ENCODE measurements around the gene PEPD.

The PEPD gene

GRCh38 chr19:33465834-33466233 lies 55.8 kb downstream of the PEPD start:
- peaks cover 5% of the 10 kb centered on the region; the same call in 1 of the 2 replicates for H3K36me3 ChIP-seq (ENCODE audit: insufficient read depth, low read length)
- no peak overlapping the region for H3K9ac ChIP-seq (ENCODE audit: low read depth, low read length, poor library complexity, severe bottlenecking)
- no peak overlapping the region for H2AFZ ChIP-seq (ENCODE audit: low read length)
- H3F3A ChIP-seq (ENCODE audit: low read depth) = no peaks in the 10 kb centered on the region
- H4K20me1 ChIP-seq (ENCODE audit: insufficient read depth, low read length, poor library complexity, severe bottlenecking) = no peaks in the 10 kb centered on the region
- no peak for TF ChIP-seq EZH2phosphoT487 (IDR thresholded peaks at IDR 0.05; ENCODE audit: borderline replicate concordance)
- no peak for TF ChIP-seq CTCF (conservative IDR thresholded peaks at IDR 0.05; ENCODE audit: low read length)
- no peaks in the 10 kb centered on the region for H3K27me3 ChIP-seq (ENCODE audit: insufficient read depth, low read length, poor library complexity, severe bottlenecking)
- H3K4me2 ChIP-seq (ENCODE audit: low read depth, low read length, poor library complexity, severe bottlenecking) = no peak overlapping the region
- no peak overlapping the region for H3K4me3 ChIP-seq (ENCODE audit: low read length, poor library complexity, severe bottlenecking)
- H3K9me2 ChIP-seq (replicated peaks; ENCODE audit: low read depth, low read length) = no peaks in the 10 kb centered on the region
- no peaks in the 10 kb centered on the region for H3K9me3 ChIP-seq (ENCODE audit: insufficient read depth, low read depth, low read length)
- peaks cover 13% of the 10 kb centered on the region for H3K4me1 ChIP-seq (ENCODE audit: insufficient read depth, low read length, poor library complexity, severe bottlenecking)
- H3K79me2 ChIP-seq (ENCODE audit: insufficient read depth, low read length) = no peaks in the 10 kb centered on the region

GRCh38 chr19:33465371-33465770 lies 56.2 kb downstream of the PEPD start:
- Histone ChIP-seq H3K4me1 (ENCODE audit: insufficient read depth, low read length, poor library complexity, severe bottlenecking) (peaks cover 8% of the 10 kb centered on the region), H3F3A (ENCODE audit: low read depth) (no peaks in the 10 kb centered on the region), H2AFZ (ENCODE audit: low read length) (no peak overlapping the region), H3K4me3 (ENCODE audit: low read length, poor library complexity, severe bottlenecking) (no peak overlapping the region), H3K4me2 (ENCODE audit: low read depth, low read length, poor library complexity, severe bottlenecking) (no peak overlapping the region), H3K9ac (ENCODE audit: low read depth, low read length, poor library complexity, severe bottlenecking) (no peak overlapping the region), H3K9me2 (replicated peaks; ENCODE audit: low read depth, low read length) (no peaks in the 10 kb centered on the region), H3K79me2 (ENCODE audit: insufficient read depth, low read length) (no peaks in the 10 kb centered on the region), H3K9me3 (ENCODE audit: insufficient read depth, low read depth, low read length) (no peaks in the 10 kb centered on the region), H4K20me1 (ENCODE audit: insufficient read depth, low read length, poor library complexity, severe bottlenecking) (no peaks in the 10 kb centered on the region), H3K27me3 (ENCODE audit: insufficient read depth, low read length, poor library complexity, severe bottlenecking) (no peaks in the 10 kb centered on the region), H3K36me3 (ENCODE audit: insufficient read depth, low read length) (peaks cover 5% of the 10 kb centered on the region; the same call in 1 of the 2 replicates)
- TF ChIP-seq CTCF (conservative IDR thresholded peaks at IDR 0.05; ENCODE audit: low read length) (no peak), EZH2phosphoT487 (IDR thresholded peaks at IDR 0.05; ENCODE audit: borderline replicate concordance) (no peak)

- Histone ChIP-seq H4K20me1 (ENCODE audit: insufficient read depth, low read length, poor library complexity, severe bottlenecking) (no peaks in the 10 kb centered on the region), H3K79me2 (ENCODE audit: insufficient read depth, low read length) (no peaks in the 10 kb centered on the region), H3K36me3 (ENCODE audit: insufficient read depth, low read length) (peaks cover 5% of the 10 kb centered on the region; the same call in 1 of the 2 replicates), H3K9me2 (replicated peaks; ENCODE audit: low read depth, low read length) (no peaks in the 10 kb centered on the region), H3K9me3 (ENCODE audit: insufficient read depth, low read depth, low read length) (no peaks in the 10 kb centered on the region), H2AFZ (ENCODE audit: low read length) (no peak overlapping the region), H3F3A (ENCODE audit: low read depth) (no peaks in the 10 kb centered on the region), H3K9ac (ENCODE audit: low read depth, low read length, poor library complexity, severe bottlenecking) (no peak overlapping the region), H3K4me1 (ENCODE audit: insufficient read depth, low read length, poor library complexity, severe bottlenecking) (peaks cover 4% of the 10 kb centered on the region), H3K4me2 (ENCODE audit: low read depth, low read length, poor library complexity, severe bottlenecking) (no peak overlapping the region), H3K4me3 (ENCODE audit: low read length, poor library complexity, severe bottlenecking) (no peak overlapping the region), H3K27me3 (ENCODE audit: insufficient read depth, low read length, poor library complexity, severe bottlenecking) (no peaks in the 10 kb centered on the region)
- TF ChIP-seq CTCF (conservative IDR thresholded peaks at IDR 0.05; ENCODE audit: low read length) (no peak), EZH2phosphoT487 (IDR thresholded peaks at IDR 0.05; ENCODE audit: borderline replicate concordance) (no peak)
Observed at GRCh38 chr19:33464733-33465115, 56.9 kb downstream of the PEPD start.
